ENCODE measurements around the gene RBP7. TPM values are rescaled to one million over a fixed set of nuclear protein-coding genes. Genes with fewer than 3 reads are reported as not detected.
A peak's percentile ranks its signal among the peaks of the same experiment; 100 is the strongest.

The RBP7 gene
- total RNA-seq, 3 donors from 2014 or later = 37.5 to 285 (median 49.8) TPM

DNA sequence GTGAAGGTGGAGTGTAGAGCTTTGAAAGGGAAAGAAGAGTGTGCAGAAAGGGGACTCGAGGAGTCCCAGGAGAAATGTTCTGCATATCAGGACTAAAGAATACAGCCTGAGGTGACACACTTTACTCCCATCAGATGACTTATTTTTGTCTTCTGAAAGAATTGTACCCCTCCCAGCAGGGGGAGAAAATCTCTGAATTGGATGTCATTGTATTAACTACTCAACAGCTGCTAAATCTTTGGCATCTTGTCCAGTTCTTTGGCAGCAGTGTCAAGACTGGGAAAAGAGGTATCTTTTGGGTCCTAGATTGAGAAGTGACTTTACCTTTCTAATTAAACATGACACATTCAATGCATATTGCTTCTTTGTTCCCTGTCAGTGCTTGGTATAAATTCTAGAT is 54.6 kb downstream of the RBP7 start:
- no peak for DNase-seq (ENCODE audit: low spot score in 2 of 2)
- H3K4me3 ChIP-seq = no peak overlapping the region
- H3K27me3 ChIP-seq = no peaks in the 10 kb centered on the region
- no peaks in the 10 kb centered on the region for H3K4me1 ChIP-seq
- no peaks in the 10 kb centered on the region for H3K9me3 ChIP-seq
- no peak overlapping the region for H3K27ac ChIP-seq
- no peaks in the 10 kb centered on the region for H3K36me3 ChIP-seq
- intact Hi-C loops (cut with DNase I; ENCODE audit: low total_unique reads) = no loop called here
- TF ChIP-seq, protein P1, sequence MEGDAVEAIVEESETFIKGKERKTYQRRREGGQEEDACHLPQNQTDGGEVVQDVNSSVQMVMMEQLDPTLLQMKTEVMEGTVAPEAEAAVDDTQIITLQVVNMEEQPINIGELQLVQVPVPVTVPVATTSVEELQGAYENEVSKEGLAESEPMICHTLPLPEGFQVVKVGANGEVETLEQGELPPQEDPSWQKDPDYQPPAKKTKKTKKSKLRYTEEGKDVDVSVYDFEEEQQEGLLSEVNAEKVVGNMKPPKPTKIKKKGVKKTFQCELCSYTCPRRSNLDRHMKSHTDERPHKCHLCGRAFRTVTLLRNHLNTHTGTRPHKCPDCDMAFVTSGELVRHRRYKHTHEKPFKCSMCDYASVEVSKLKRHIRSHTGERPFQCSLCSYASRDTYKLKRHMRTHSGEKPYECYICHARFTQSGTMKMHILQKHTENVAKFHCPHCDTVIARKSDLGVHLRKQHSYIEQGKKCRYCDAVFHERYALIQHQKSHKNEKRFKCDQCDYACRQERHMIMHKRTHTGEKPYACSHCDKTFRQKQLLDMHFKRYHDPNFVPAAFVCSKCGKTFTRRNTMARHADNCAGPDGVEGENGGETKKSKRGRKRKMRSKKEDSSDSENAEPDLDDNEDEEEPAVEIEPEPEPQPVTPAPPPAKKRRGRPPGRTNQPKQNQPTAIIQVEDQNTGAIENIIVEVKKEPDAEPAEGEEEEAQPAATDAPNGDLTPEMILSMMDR (IDR thresholded peaks at IDR 0.05) = no peak
- no peak for TF ChIP-seq POLR2A (IDR thresholded peaks at IDR 0.05)
- no peak for TF ChIP-seq POLR2AphosphoS5 (IDR thresholded peaks at IDR 0.05)

DNA sequence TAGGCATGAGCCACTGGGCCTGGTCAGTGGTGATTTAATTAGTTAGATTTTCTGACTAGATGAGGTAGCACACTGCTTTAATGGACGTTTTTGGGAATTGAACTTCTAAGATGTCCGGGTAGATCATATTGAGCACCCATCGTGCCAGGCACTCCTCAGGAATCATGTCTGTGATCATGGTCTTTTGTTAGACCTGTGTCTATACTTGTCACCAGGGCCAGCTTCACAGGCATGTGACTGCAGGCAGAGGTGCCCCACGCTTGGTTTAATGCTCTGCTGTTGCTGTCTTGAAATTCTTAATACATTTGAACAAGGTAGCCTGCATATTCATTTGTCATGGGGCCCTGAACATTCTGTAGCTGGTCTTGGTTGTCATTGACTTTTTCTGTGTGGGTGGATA is 55.3 kb downstream of the RBP7 start:
- no peak overlapping the region for H3K27ac ChIP-seq
- H3K4me1 ChIP-seq = no peaks in the 10 kb centered on the region
- no peaks in the 10 kb centered on the region for H3K27me3 ChIP-seq
- H3K9me3 ChIP-seq = no peaks in the 10 kb centered on the region
- intact Hi-C loops (cut with DNase I; ENCODE audit: low total_unique reads) = no loop called here
- no peak for DNase-seq (ENCODE audit: low spot score in 2 of 2)
- no peaks in the 10 kb centered on the region for H3K36me3 ChIP-seq
- TF ChIP-seq, protein P1 (IDR thresholded peaks at IDR 0.05) = no peak
- TF ChIP-seq POLR2AphosphoS5 (IDR thresholded peaks at IDR 0.05) (no peak), POLR2A (IDR thresholded peaks at IDR 0.05) (no peak)
- no peak overlapping the region for H3K4me3 ChIP-seq

DNA sequence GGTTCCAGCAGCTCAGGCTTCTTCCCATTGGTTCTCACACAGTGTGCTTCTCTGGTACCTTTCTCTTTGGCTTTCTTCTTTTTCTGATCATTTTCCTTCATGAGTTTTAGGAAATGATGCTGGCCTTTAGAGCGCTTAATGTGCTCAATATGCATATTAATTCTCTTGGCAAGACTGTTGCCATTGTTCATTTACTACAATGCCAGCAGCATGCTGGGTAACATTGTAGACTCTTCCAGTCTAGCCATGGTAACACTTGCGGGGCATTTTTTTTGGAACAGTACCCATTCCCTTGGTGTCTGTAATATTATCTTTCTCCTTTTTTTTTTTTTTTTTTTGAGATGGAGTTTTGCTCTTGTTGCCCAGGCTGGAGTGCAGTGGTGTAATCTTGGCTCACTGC is 57.4 kb downstream of the RBP7 start:
- no peaks in the 10 kb centered on the region for H3K4me1 ChIP-seq
- TF ChIP-seq POLR2A (IDR thresholded peaks at IDR 0.05) (no peak), POLR2AphosphoS5 (IDR thresholded peaks at IDR 0.05) (no peak)
- TF ChIP-seq, protein P1 (IDR thresholded peaks at IDR 0.05) = no peak

DNA sequence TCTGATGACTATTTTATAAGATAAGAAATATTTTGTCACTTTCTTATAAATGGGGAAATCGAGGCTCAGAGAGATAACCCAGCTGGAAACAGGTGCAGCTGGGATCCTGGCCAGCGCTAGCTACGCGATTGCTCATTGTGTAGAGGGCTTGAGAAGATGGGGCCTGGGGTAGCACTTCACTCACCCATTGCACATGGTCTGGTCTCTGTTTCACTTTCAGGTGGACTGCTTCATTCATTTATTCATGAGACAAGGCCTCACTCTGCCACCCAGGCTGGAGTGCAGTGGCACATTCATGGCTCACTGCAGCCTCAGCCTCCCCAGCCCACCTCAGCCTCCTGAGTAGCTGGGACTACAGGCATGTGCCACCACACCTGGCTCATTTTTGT is 59.6 kb downstream of the RBP7 start:
- H3K36me3 ChIP-seq = no peaks in the 10 kb centered on the region
- H3K4me3 ChIP-seq = no peak overlapping the region
- H3K27me3 ChIP-seq = no peaks in the 10 kb centered on the region
- no peaks in the 10 kb centered on the region for H3K9me3 ChIP-seq
- TF ChIP-seq, protein P1 (IDR thresholded peaks at IDR 0.05) = no peak
- TF ChIP-seq POLR2AphosphoS5 (IDR thresholded peaks at IDR 0.05) (no peak), POLR2A (IDR thresholded peaks at IDR 0.05) (no peak)
- intact Hi-C loops (cut with DNase I; ENCODE audit: low total_unique reads) = loop anchor here (5.0 kb wide), 1 partner anchor 121 kb away; no protein-coding TSS in a partner anchor
- no peaks in the 10 kb centered on the region for H3K4me1 ChIP-seq
- DNase-seq (ENCODE audit: low spot score in 2 of 2) = no peak
- H3K27ac ChIP-seq = peak overlapping the region; percentile 29 to 73

More for the DNA sequence above, 57.4 kb downstream of the RBP7 start:
- Histone ChIP-seq H3K27me3 (no peaks in the 10 kb centered on the region), H3K9me3 (no peaks in the 10 kb centered on the region), H3K4me3 (no peak overlapping the region), H3K36me3 (no peaks in the 10 kb centered on the region), H3K27ac (no peak overlapping the region)
- DNase-seq (ENCODE audit: low spot score in 2 of 2) = no peak
- intact Hi-C loops (cut with DNase I; ENCODE audit: low total_unique reads) = no loop called here

DNA sequence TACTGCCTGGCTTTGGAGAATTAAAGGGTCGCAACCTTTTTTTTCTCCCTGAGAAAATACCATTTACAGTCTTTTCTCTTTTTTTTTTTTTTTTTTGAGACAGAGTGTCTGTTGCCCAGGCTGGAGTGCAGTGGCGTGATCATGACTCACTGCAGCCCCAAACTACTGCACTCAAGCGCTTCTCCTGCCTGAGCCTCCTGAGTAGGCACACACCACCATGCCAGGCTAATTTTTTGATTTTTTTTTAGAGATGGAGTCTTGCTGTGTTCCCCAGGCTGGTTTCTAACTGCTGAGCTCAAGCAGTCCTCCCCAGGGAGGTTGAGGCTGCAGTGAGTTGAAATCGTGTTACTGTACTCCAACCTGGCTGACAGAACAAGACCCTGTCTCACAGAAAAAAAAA is 60.3 kb downstream of the RBP7 start:
- no peaks in the 10 kb centered on the region for H3K27me3 ChIP-seq
- no peaks in the 10 kb centered on the region for H3K4me1 ChIP-seq
- H3K27ac ChIP-seq = no peak overlapping the region
- no peak for TF ChIP-seq POLR2AphosphoS5 (IDR thresholded peaks at IDR 0.05)
- TF ChIP-seq, protein P1 (IDR thresholded peaks at IDR 0.05) = no peak
- TF ChIP-seq POLR2A (IDR thresholded peaks at IDR 0.05) = no peak
- H3K4me3 ChIP-seq = no peak overlapping the region
- intact Hi-C loops (cut with DNase I; ENCODE audit: low total_unique reads) = loop anchor here (5.0 kb wide), 1 partner anchor 120 kb away; no protein-coding TSS in a partner anchor
- H3K9me3 ChIP-seq = no peaks in the 10 kb centered on the region
- DNase-seq (ENCODE audit: low spot score in 2 of 2) = no peak
- H3K36me3 ChIP-seq = no peaks in the 10 kb centered on the region
